ENCODE results near the gene BLID.

Gene BLID

DNA sequence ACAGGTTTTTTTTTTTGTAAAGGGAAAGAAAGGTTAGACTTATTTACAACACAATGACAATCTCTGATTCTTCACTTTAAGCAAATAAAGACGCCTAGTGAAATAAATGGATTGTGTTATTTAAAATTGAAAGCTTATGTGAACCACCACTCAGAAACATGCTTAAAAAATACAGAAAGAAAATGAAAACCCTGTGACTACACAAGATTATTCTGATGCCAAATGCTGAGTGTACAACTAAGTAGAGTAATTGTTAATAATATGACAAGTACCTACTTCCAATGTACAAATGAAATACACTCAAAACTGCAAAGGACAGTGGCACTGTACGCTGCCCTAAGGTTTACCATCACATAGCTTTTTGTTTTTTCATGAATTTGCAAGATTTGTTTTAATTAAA, 1.0 kb downstream of the BLID start:
- Histone ChIP-seq H3K18ac (ENCODE audit: low read length) (no peak overlapping the region), H2BK120ac (ENCODE audit: low read depth, low read length) (no peak overlapping the region), H3K36me3 (replicated peaks in 1 of 2; ENCODE audit: control insufficient read depth in 2 of 2, insufficient read depth in 2 of 2, low read length in 2 of 2) (no peaks in the 10 kb centered on the region), H3K9ac (ENCODE audit: low read depth, low read length, poor library complexity) (no peak overlapping the region), H3K14ac (ENCODE audit: low read length) (no peak overlapping the region), H4K91ac (ENCODE audit: low read depth, low read length, poor library complexity) (no peak overlapping the region), H2AK5ac (ENCODE audit: low read depth, low read length) (no peak overlapping the region), H3K23ac (ENCODE audit: low read depth, low read length, poor library complexity) (no peak overlapping the region), H3K4me2 (ENCODE audit: insufficient read depth, low read length, poor library complexity, severe bottlenecking) (no peak overlapping the region), H3K79me1 (ENCODE audit: low read depth, low read length) (no peaks in the 10 kb centered on the region), H3K9me3 (replicated peaks in 1 of 2; ENCODE audit: control insufficient read depth in 2 of 2, insufficient read depth in 1 of 2, low read depth in 1 of 2, low read length in 2 of 2) (no peaks in the 10 kb centered on the region), H2BK15ac (ENCODE audit: low read length) (no peak overlapping the region), H2BK5ac (ENCODE audit: low read length) (no peak overlapping the region), H3K4me1 (ENCODE audit: control insufficient read depth in 2 of 2, insufficient read depth in 1 of 2, low read depth in 1 of 2, low read length in 2 of 2) (no peaks in the 10 kb centered on the region), H3K4me3 (ENCODE audit: low read length in 2 of 2) (no peak overlapping the region), H3K27me3 (ENCODE audit: control insufficient read depth in 3 of 3, insufficient read depth in 3 of 3, low read depth in 1 of 3, low read length in 3 of 3) (no peaks in the 10 kb centered on the region), H4K8ac (ENCODE audit: low read depth, low read length) (no peak overlapping the region), H2BK12ac (ENCODE audit: low read length) (no peak overlapping the region), H3K27ac (replicated peaks; ENCODE audit: low read length) (no peak overlapping the region), H2AFZ (ENCODE audit: low read length) (no peak overlapping the region), H3K4ac (ENCODE audit: low read length) (no peak overlapping the region)
- whole genome bisulfite sequencing, 2 donors (ENCODE audit: extremely low coverage in 2 of 2, insufficient read length in 2 of 2, insufficient replicate concordance in 1 of 2), result no CpG with 5 or more reads among the region's 2 CpGs
- no peak for DNase-seq (ENCODE audit: low spot score)

DNA sequence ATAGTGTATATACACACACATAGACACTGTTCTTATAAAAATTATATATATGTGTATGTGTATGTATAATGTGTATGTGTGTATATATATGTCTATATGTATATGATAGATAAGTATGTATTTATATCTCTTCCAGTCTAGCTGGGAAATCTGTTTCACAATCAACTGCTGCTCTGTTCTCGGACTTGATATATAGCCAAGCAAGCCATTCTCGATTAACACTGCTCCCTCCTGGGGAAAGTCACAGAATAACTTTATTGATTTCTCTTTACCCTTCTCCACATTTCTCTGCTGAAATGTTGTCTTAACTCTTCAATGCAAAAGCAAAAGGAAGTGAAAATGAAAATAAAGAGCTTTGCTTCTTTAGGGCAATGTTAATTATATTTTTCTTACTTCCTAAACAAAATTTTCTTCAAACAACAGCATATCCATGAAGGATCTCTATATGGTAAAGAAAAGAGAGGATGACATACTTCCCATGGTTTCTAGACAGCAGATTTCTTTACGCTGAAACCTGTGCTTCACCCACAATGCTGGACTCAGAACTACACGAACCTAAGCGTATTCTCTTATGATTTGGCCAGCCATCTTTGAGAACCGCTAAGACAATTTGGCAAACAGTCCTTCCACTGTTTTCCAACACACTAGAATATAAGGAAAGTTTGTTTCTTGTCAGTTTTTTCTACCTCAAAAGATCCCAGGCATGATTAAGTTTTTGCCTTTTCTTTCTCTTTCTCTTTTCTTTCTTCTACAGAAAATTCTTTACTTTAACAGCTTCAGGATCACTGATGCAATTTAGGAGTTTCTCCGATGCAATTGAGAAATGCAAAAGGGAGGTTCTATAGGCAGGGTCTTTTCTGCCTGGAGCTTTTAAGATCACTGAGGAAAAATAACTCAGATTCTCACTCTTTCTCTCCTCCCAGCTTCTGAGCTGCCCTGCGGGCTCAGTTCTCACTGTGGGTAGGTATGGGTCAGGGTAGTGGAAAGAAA, 1.9 kb downstream of the BLID start:
- H2AFZ ChIP-seq (ENCODE audit: low read length), result no peak overlapping the region
- H4K91ac ChIP-seq (ENCODE audit: low read depth, low read length, poor library complexity), result no peak overlapping the region
- H3K9ac ChIP-seq (ENCODE audit: low read depth, low read length, poor library complexity), result no peak overlapping the region
- H4K8ac ChIP-seq (ENCODE audit: low read depth, low read length), result no peak overlapping the region
- no peak overlapping the region for H2BK12ac ChIP-seq (ENCODE audit: low read length)
- H3K79me1 ChIP-seq (ENCODE audit: low read depth, low read length), result no peaks in the 10 kb centered on the region
- H2AK5ac ChIP-seq (ENCODE audit: low read depth, low read length), result no peak overlapping the region
- no peaks in the 10 kb centered on the region for H3K27me3 ChIP-seq (ENCODE audit: control insufficient read depth in 3 of 3, insufficient read depth in 3 of 3, low read depth in 1 of 3, low read length in 3 of 3)
- no peak overlapping the region for H3K14ac ChIP-seq (ENCODE audit: low read length)
- H3K18ac ChIP-seq (ENCODE audit: low read length), result no peak overlapping the region
- no peak overlapping the region for H3K23ac ChIP-seq (ENCODE audit: low read depth, low read length, poor library complexity)
- DNase-seq (ENCODE audit: low spot score), result no peak
- no peaks in the 10 kb centered on the region for H3K9me3 ChIP-seq (replicated peaks in 1 of 2; ENCODE audit: control insufficient read depth in 2 of 2, insufficient read depth in 1 of 2, low read depth in 1 of 2, low read length in 2 of 2)
- WGBS, 2 donors (ENCODE audit: extremely low coverage in 2 of 2, insufficient read length in 2 of 2, insufficient replicate concordance in 1 of 2), result no CpG with 5 or more reads among the region's 8 CpGs
- H2BK15ac ChIP-seq (ENCODE audit: low read length), result no peak overlapping the region
- H3K4ac ChIP-seq (ENCODE audit: low read length), result no peak overlapping the region
- H2BK120ac ChIP-seq (ENCODE audit: low read depth, low read length), result no peak overlapping the region
- no peaks in the 10 kb centered on the region for H3K4me1 ChIP-seq (ENCODE audit: control insufficient read depth in 2 of 2, insufficient read depth in 1 of 2, low read depth in 1 of 2, low read length in 2 of 2)
- H3K4me3 ChIP-seq (ENCODE audit: low read length in 2 of 2), result no peak overlapping the region
- H3K36me3 ChIP-seq (replicated peaks in 1 of 2; ENCODE audit: control insufficient read depth in 2 of 2, insufficient read depth in 2 of 2, low read length in 2 of 2), result no peaks in the 10 kb centered on the region
- H2BK5ac ChIP-seq (ENCODE audit: low read length), result no peak overlapping the region
- no peak overlapping the region for H3K27ac ChIP-seq (replicated peaks; ENCODE audit: low read length)
- no peak overlapping the region for H3K4me2 ChIP-seq (ENCODE audit: insufficient read depth, low read length, poor library complexity, severe bottlenecking)

DNA sequence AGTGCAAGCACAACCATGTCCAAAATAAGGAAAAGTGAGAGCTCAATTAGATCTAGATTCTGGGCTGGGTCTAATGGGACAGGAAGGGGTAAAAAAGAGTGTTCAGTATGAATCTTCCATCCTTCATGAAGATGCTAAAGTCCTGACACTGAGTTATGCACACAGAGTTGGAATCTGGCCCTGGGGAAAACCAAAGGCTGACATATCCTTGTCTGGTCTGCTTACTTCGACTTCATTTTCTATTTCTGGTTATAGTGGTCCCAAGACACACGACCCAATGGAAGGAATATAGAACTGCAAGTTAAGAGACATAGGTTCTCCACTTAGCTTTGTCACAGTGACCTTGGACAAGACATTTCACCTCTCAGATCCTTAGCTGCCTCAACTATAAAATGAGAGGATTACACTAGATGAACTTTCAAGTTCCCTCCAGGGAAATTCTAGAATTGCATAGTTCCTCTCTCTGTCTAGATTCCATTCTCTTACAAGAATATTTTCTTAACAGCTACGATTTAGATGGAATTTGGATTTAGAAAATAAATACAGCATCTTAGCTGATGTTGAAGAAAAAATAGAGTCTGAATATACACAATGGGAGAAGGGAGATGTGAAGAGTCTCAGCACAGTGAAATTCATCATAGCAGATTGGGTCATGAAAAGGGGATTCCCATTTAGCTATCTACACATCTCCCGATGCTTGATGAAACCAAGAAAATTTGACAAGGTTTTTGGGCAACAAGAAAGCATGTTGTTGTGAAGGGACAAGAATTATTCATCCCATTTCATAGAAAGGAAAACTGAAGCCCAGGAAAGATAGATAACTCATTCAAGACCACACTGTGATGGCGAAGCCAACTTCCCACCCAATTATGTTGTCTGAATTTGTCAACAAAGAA, 3.3 kb downstream of the BLID start:
- Histone ChIP-seq H4K8ac (ENCODE audit: low read depth, low read length) (no peak overlapping the region), H3K36me3 (replicated peaks in 1 of 2; ENCODE audit: control insufficient read depth in 2 of 2, insufficient read depth in 2 of 2, low read length in 2 of 2) (no peaks in the 10 kb centered on the region), H3K4me3 (ENCODE audit: low read length in 2 of 2) (no peak overlapping the region), H2BK120ac (ENCODE audit: low read depth, low read length) (no peak overlapping the region), H3K79me1 (ENCODE audit: low read depth, low read length) (no peaks in the 10 kb centered on the region), H3K23ac (ENCODE audit: low read depth, low read length, poor library complexity) (no peak overlapping the region), H2BK12ac (ENCODE audit: low read length) (no peak overlapping the region), H3K4me2 (ENCODE audit: insufficient read depth, low read length, poor library complexity, severe bottlenecking) (no peak overlapping the region), H2AFZ (ENCODE audit: low read length) (no peak overlapping the region), H2BK5ac (ENCODE audit: low read length) (no peak overlapping the region), H2BK15ac (ENCODE audit: low read length) (no peak overlapping the region), H3K14ac (ENCODE audit: low read length) (no peak overlapping the region), H2AK5ac (ENCODE audit: low read depth, low read length) (no peak overlapping the region), H3K4ac (ENCODE audit: low read length) (no peak overlapping the region), H3K27ac (replicated peaks; ENCODE audit: low read length) (no peak overlapping the region), H3K27me3 (ENCODE audit: control insufficient read depth in 3 of 3, insufficient read depth in 3 of 3, low read depth in 1 of 3, low read length in 3 of 3) (no peaks in the 10 kb centered on the region), H4K91ac (ENCODE audit: low read depth, low read length, poor library complexity) (no peak overlapping the region), H3K9me3 (replicated peaks in 1 of 2; ENCODE audit: control insufficient read depth in 2 of 2, insufficient read depth in 1 of 2, low read depth in 1 of 2, low read length in 2 of 2) (no peaks in the 10 kb centered on the region), H3K4me1 (ENCODE audit: control insufficient read depth in 2 of 2, insufficient read depth in 1 of 2, low read depth in 1 of 2, low read length in 2 of 2) (no peaks in the 10 kb centered on the region), H3K9ac (ENCODE audit: low read depth, low read length, poor library complexity) (no peak overlapping the region), H3K18ac (ENCODE audit: low read length) (no peak overlapping the region)
- no peak for DNase-seq (ENCODE audit: low spot score)
- WGBS, 2 donors (ENCODE audit: extremely low coverage in 2 of 2, insufficient read length in 2 of 2, insufficient replicate concordance in 1 of 2), result no CpG with 5 or more reads among the region's 5 CpGs

DNA sequence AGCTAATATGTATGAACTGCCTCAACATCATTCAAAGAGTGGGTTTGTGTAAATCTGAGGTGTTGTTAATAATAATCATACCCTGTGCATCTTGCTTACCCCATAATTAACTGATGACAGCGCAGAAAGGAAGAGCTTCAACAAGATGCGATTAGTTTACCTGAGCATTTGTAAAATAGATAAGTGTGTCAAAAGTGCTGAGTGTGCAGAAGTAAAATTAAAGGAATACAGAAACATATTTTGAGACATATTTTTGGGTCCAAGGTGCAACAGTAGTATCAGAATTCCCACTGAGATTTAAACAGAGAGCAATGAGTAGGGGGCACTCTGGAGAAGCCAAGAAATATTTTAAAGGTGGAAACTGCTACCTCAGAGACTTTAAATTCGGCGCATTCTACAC, 6.1 kb downstream of the BLID start:
- DNase-seq (ENCODE audit: low spot score), result no peak
- no peak overlapping the region for H3K23ac ChIP-seq (ENCODE audit: low read depth, low read length, poor library complexity)
- peaks cover 4 to 6% of the 10 kb centered on the region in 2 donors for H3K4me1 ChIP-seq (ENCODE audit: control insufficient read depth in 2 of 2, insufficient read depth in 1 of 2, low read depth in 1 of 2, low read length in 2 of 2)
- H3K18ac ChIP-seq (ENCODE audit: low read length), result no peak overlapping the region
- no peak overlapping the region for H3K4ac ChIP-seq (ENCODE audit: low read length)
- H3K4me3 ChIP-seq (ENCODE audit: low read length in 2 of 2), result no peak overlapping the region
- H3K79me1 ChIP-seq (ENCODE audit: low read depth, low read length), result no peaks in the 10 kb centered on the region
- no peak overlapping the region for H2BK15ac ChIP-seq (ENCODE audit: low read length)
- no peak overlapping the region for H3K4me2 ChIP-seq (ENCODE audit: insufficient read depth, low read length, poor library complexity, severe bottlenecking)
- no peak overlapping the region for H2BK120ac ChIP-seq (ENCODE audit: low read depth, low read length)
- H4K8ac ChIP-seq (ENCODE audit: low read depth, low read length), result no peak overlapping the region
- H3K36me3 ChIP-seq (replicated peaks in 1 of 2; ENCODE audit: control insufficient read depth in 2 of 2, insufficient read depth in 2 of 2, low read length in 2 of 2), result no peaks in the 10 kb centered on the region
- H2BK5ac ChIP-seq (ENCODE audit: low read length), result no peak overlapping the region
- H2AK5ac ChIP-seq (ENCODE audit: low read depth, low read length), result no peak overlapping the region
- WGBS, 2 donors (ENCODE audit: extremely low coverage in 2 of 2, insufficient read length in 2 of 2, insufficient replicate concordance in 1 of 2), result no CpG with 5 or more reads among the region's 4 CpGs
- no peak overlapping the region for H3K14ac ChIP-seq (ENCODE audit: low read length)
- H2AFZ ChIP-seq (ENCODE audit: low read length), result no peak overlapping the region
- no peak overlapping the region for H3K9ac ChIP-seq (ENCODE audit: low read depth, low read length, poor library complexity)
- no peaks in the 10 kb centered on the region for H3K27me3 ChIP-seq (ENCODE audit: control insufficient read depth in 3 of 3, insufficient read depth in 3 of 3, low read depth in 1 of 3, low read length in 3 of 3)
- no peak overlapping the region for H3K27ac ChIP-seq (replicated peaks; ENCODE audit: low read length)
- H4K91ac ChIP-seq (ENCODE audit: low read depth, low read length, poor library complexity), result no peak overlapping the region
- no peak overlapping the region for H2BK12ac ChIP-seq (ENCODE audit: low read length)
- H3K9me3 ChIP-seq (replicated peaks in 1 of 2; ENCODE audit: control insufficient read depth in 2 of 2, insufficient read depth in 1 of 2, low read depth in 1 of 2, low read length in 2 of 2), result no peaks in the 10 kb centered on the region

Data from neuronal stem cell (in vitro differentiated cells).